C4-2B (cell line): Measurements from ENCODE around the gene PDLIM5.

Source experiments
- H3K27ac ChIP-seq: fragments of 450-650 bp; 2 replicates; pipeline ENCODE4 v1.5.1; 2017
- ZFX ChIP-seq: fragments of 450-650 bp; IDR thresholded peaks from 2 replicates; pipeline ENCODE4 v1.6.1; 2017
- TF ChIP-seq, protein P1 (sequence below): fragments of 450-650 bp; conservative IDR thresholded peaks from 2 replicates; pipeline ENCODE4 v1.5.1; 2017; ENCODE audit warnings: mild to moderate bottlenecking

Gene PDLIM5

GRCh38 chr4:94480362-94480951, 28.7 kb downstream of the PDLIM5 start:
- TF ChIP-seq ZFX, result no peak
- TF ChIP-seq, protein P1, sequence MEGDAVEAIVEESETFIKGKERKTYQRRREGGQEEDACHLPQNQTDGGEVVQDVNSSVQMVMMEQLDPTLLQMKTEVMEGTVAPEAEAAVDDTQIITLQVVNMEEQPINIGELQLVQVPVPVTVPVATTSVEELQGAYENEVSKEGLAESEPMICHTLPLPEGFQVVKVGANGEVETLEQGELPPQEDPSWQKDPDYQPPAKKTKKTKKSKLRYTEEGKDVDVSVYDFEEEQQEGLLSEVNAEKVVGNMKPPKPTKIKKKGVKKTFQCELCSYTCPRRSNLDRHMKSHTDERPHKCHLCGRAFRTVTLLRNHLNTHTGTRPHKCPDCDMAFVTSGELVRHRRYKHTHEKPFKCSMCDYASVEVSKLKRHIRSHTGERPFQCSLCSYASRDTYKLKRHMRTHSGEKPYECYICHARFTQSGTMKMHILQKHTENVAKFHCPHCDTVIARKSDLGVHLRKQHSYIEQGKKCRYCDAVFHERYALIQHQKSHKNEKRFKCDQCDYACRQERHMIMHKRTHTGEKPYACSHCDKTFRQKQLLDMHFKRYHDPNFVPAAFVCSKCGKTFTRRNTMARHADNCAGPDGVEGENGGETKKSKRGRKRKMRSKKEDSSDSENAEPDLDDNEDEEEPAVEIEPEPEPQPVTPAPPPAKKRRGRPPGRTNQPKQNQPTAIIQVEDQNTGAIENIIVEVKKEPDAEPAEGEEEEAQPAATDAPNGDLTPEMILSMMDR, result no peak

GRCh38 chr4:94483895-94484294, 32.2 kb downstream of the PDLIM5 start:
- H3K27ac ChIP-seq, result no peak overlapping the region
- TF ChIP-seq, protein P1, result no peak
- no peak for TF ChIP-seq ZFX

More at GRCh38 chr4:94480362-94480951, 28.7 kb downstream of the PDLIM5 start:
- no peak overlapping the region for H3K27ac ChIP-seq

GRCh38 chr4:94484818-94485217, 33.1 kb downstream of the PDLIM5 start:
- no peak for TF ChIP-seq ZFX
- TF ChIP-seq, protein P1, result no peak
- no peak overlapping the region for H3K27ac ChIP-seq

DNA sequence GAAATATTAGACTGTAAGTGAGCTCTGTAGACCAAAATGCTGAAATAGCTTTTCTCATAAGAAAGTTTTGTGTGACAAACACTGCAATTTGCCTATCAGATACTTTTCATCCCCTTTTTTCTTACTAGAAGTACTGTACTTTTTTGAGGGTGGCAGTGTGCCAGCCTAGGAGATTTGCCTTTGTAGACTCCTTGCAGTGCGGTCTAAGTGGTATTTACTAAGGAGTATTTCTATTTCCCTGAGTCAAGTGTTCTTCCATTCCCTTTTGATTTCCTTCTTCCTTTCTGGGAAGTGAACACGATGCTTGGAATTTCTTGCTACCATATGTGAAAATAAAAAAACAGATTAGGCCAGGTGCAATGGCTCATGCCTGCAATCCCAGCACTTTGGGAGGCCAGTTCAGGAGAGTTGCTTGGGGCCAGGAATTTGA, 34.6 kb downstream of the PDLIM5 start:
- H3K27ac ChIP-seq, result no peak overlapping the region

DNA sequence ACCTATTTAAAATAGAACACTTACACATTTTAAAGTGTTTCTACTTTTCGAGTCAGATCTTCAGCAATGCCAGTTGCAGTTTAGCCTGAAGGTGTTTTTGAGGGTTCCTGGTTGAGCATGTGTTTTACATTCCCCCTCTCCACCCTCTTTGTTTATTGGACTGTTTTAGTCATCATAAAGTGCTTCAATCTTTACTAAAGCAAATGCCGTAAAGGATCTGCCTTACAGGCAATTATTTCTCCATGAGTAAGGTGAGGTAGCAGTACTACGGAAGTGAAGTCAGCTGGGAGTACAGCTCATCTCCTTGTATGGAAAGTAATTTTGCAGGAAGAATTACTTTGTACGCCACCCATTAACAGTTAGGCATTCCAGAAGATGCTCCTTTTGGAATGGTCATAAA, 36.9 kb downstream of the PDLIM5 start:
- no peak for TF ChIP-seq ZFX
- TF ChIP-seq, protein P1, result no peak
- H3K27ac ChIP-seq, result no peak overlapping the region

More for the DNA sequence above, 34.6 kb downstream of the PDLIM5 start:
- no peak for TF ChIP-seq ZFX

DNA sequence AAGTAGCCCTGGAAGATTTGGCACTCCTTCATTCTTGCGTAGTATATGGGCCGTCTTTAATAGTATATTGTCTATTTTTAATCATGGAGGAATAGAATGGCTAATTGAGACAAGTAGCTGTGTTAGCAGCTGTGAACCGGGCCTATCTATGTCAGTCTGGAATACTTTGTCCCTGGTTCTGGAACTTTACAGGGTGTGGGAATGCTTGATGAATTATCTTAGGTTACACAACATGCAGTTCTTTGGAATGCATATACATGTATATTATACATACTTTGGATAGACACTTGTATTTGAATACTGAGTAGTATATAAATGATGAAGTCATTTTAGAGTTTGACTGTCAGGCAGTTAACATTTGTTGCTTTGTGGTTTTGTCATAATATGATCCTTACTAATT, 37.4 kb downstream of the PDLIM5 start:
- no peak for TF ChIP-seq ZFX
- TF ChIP-seq, protein P1, result no peak
- H3K27ac ChIP-seq, result no peak overlapping the region

DNA sequence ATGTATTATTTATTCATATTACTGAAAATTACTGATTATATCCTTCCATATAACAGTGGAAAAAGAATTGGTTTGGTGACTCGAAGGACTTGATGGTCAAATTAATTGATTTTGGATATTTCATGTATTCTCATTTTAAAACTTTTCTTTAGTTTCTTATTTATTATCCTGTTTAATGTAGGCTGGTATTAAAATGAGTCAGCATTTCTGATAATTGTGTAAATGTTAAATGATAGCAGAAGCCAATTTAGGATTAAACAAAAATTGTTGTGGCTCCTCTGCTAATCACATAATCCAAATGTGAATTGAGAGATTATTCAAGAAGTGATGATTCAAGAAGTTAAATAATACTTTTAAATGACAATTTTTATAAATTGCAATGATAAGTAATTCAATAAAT, 38.7 kb downstream of the PDLIM5 start:
- TF ChIP-seq, protein P1, result no peak
- TF ChIP-seq ZFX, result no peak
- H3K27ac ChIP-seq, result no peak overlapping the region

DNA sequence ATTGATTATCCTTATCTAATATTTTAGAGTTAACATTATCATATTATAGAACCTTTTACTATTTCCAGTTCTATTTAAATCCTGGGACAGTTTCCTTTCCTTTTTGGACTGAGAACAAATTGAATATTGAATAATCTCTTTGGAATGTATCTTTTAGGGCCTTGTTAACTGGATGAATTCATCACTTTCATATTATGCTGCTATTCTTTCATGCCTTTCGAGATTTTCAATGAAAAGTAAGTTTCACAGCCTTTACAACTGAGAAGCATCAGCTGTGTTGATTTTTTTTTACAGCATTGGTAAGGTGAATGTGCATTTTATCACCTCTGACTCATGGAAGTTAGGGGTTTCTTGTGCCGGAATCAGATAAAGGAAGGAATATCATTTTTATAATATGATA, 39.6 kb downstream of the PDLIM5 start:
- no peak overlapping the region for H3K27ac ChIP-seq
- no peak for TF ChIP-seq ZFX
- TF ChIP-seq, protein P1, result no peak
